Measurements from ENCODE around the gene PATJ.
"Not testable (repeated sequence)": the region's sequence is repeated elsewhere in the genome, so short reads cannot be mapped to it uniquely, and the experiment has no call there.

The PATJ gene

GRCh38 chr1:62218604-62219003 lies 476.3 kb downstream of the PATJ start:
- DNase-seq (ENCODE audit: low spot score), result no peak

GRCh38 chr1:62220456-62220855 lies 478.2 kb downstream of the PATJ start:
- not testable (repeated sequence) for DNase-seq (ENCODE audit: low spot score)

GRCh38 chr1:62221171-62221570 lies 478.9 kb downstream of the PATJ start:
- no peak for DNase-seq (ENCODE audit: low spot score)

GRCh38 chr1:62222321-62222720 lies 480.0 kb downstream of the PATJ start:
- DNase-seq (ENCODE audit: low spot score), result no peak

- no peak for DNase-seq (ENCODE audit: low spot score)
Observed at GRCh38 chr1:62224182-62224581, 481.9 kb downstream of the PATJ start.

- DNase-seq (ENCODE audit: low spot score), result no peak
Observed at GRCh38 chr1:62227496-62227895, 485.2 kb downstream of the PATJ start.
